SK-N-SH (cell line): ENCODE data around the gene ZNF486. TPM values are rescaled to one million over a fixed set of nuclear protein-coding genes. Genes with fewer than 3 reads are reported as not detected.
A peak's percentile ranks its signal among the peaks of the same experiment; 100 is the strongest.
"Not testable (repeated sequence)": the region's sequence is repeated elsewhere in the genome, so short reads cannot be mapped to it uniquely, and the experiment has no call there.

Experiments used
- CTCF ChIA-PET: fragments of 300-600, 350-600 bp; formaldehyde crosslinking; extraction: SDS; loops from one replicate; lab custom pipeline; 2021; lab: Yijun Ruan, JAX
- POLR2A ChIA-PET: fragments of 350-600 bp; sonication (Branson Sonifier 250); formaldehyde crosslinking; extraction: SDS; loops from one replicate; lab custom pipeline; 2020; ENCODE audit warnings: antibody characterized with exemption, inconsistent platforms; lab: Yijun Ruan, JAX
- DNase-seq: peaks from one replicate; pipeline ENCODE4 v3.0.0; 2012
- H2AFZ ChIP-seq: fragments of 200-600 bp; sonication (generic); 2 replicates; pipeline ENCODE4 v1.8.1; 2016; ENCODE audit warnings: antibody characterized with exemption, mild to moderate bottlenecking, low read depth
- H3F3A ChIP-seq: fragments of 200-600 bp; sonication (generic); replicated peaks from 2 replicates; pipeline ENCODE3; 2016; ENCODE audit warnings: antibody characterized with exemption, mild to moderate bottlenecking; ENCODE audit not compliant: insufficient read depth
- H3K27ac ChIP-seq, 2 experiments: fragments of 200-500 bp in 1 of 2; fragments of 200-600 bp in 1 of 2; sonication (Bioruptor generic) in 1 of 2; sonication (generic), shearing (Covaris generic) in 1 of 2; 2 replicates each; pipeline versions ENCODE4 v1.5.1 to v1.6.1; 2014 to 2016; ENCODE audit warnings: low read depth in 2 of 2, inconsistent platforms in 1 of 2, low read length in 1 of 2, mild to moderate bottlenecking in 1 of 2, mixed read lengths in 1 of 2
- H3K27me3 ChIP-seq: fragments of 200-600 bp; sonication (generic), shearing (Covaris generic); 2 replicates; pipeline ENCODE4 v1.6.1; 2016; ENCODE audit warnings: mixed run types; ENCODE audit not compliant: insufficient read depth
- H3K36me3 ChIP-seq, 2 experiments: fragments of 200-500 bp in 1 of 2; fragments of 200-600 bp in 1 of 2; sonication (Bioruptor generic) in 1 of 2; sonication (generic) in 1 of 2; replicated peaks in 1 of 2; 2 replicates each; pipeline versions ENCODE3 to v1.5.1; 2014 to 2016; ENCODE audit warnings: low read length in 1 of 2, mild to moderate bottlenecking in 1 of 2; ENCODE audit not compliant: insufficient read depth in 2 of 2, control insufficient read depth in 1 of 2
- H3K4me1 ChIP-seq, 2 experiments: fragments of 200-500 bp in 1 of 2; fragments of 200-600 bp in 1 of 2; sonication (Bioruptor generic) in 1 of 2; sonication (generic), shearing (Covaris generic) in 1 of 2; 2 replicates each; pipeline versions ENCODE4 v1.5.1 to v1.6.1; 2014 to 2016; ENCODE audit warnings: low read depth in 1 of 2, low read length in 1 of 2, mixed run types in 1 of 2; ENCODE audit not compliant: insufficient read depth in 2 of 2, control insufficient read depth in 1 of 2
- H3K4me2 ChIP-seq: fragments of 200-600 bp; sonication (generic), shearing (Covaris generic); 2 replicates; pipeline ENCODE4 v1.6.1; 2017; ENCODE audit warnings: mixed run types
- H3K4me3 ChIP-seq, 2 experiments: fragments of 200-500 bp in 1 of 2; fragments of 200-600 bp in 1 of 2; sonication (Bioruptor generic) in 1 of 2; sonication (generic), shearing (Covaris generic) in 1 of 2; 2 replicates each; pipeline versions ENCODE4 v1.5.1 to v1.8.1; 2014 to 2016; ENCODE audit warnings: low read depth in 2 of 2, inconsistent platforms in 1 of 2, low read length in 1 of 2, mild to moderate bottlenecking in 1 of 2, mixed read lengths in 1 of 2, moderate library complexity in 1 of 2
- H3K79me2 ChIP-seq: fragments of 200-600 bp; sonication (generic); 2 replicates; pipeline ENCODE4 v1.8.1; 2017; ENCODE audit warnings: mild to moderate bottlenecking; ENCODE audit not compliant: insufficient read depth
- H3K9ac ChIP-seq: fragments of 200-600 bp; sonication (generic); 2 replicates; pipeline ENCODE4 v1.6.1; 2017; ENCODE audit warnings: mixed run types
- H3K9me2 ChIP-seq: fragments of 200-600 bp; sonication (generic); 2 replicates; pipeline ENCODE4 v1.6.1; 2017; ENCODE audit warnings: mixed run types
- H3K9me3 ChIP-seq: fragments of 200-600 bp; sonication (generic); 2 replicates; pipeline ENCODE4 v1.6.1; 2017; ENCODE audit warnings: mixed run types, mild to moderate bottlenecking, moderate library complexity
- H4K20me1 ChIP-seq: fragments of 200-600 bp; sonication (generic); 2 replicates; pipeline ENCODE4 v1.6.1; 2017; ENCODE audit warnings: mild to moderate bottlenecking, mixed run types; ENCODE audit not compliant: insufficient read depth
- FOSL2 ChIP-seq: IDR thresholded peaks from 2 replicates; pipeline ENCODE4 v1.4.0; 2012; ENCODE audit warnings: low read depth, mild to moderate bottlenecking, moderate library complexity, borderline replicate concordance
- FOXJ3 ChIP-seq: sonication (generic); formaldehyde crosslinking; IDR thresholded peaks from 2 replicates; pipeline ENCODE4 v1.5.1; 2020; ENCODE audit warnings: mild to moderate bottlenecking, missing genetic modification reagents
- GATA2 ChIP-seq: sonication (generic); formaldehyde crosslinking; IDR thresholded peaks from 2 replicates; pipeline ENCODE4 v1.5.0; 2020; ENCODE audit warnings: mild to moderate bottlenecking, missing genetic modification reagents
- MEF2A ChIP-seq: IDR thresholded peaks from 2 replicates; pipeline ENCODE4 v1.4.0; 2012; ENCODE audit warnings: low read depth, borderline replicate concordance
- POLR2AphosphoS5 ChIP-seq: IDR thresholded peaks from 2 replicates; pipeline ENCODE4 v1.6.1; 2012; ENCODE audit warnings: low read depth, low read length
- RAD21 ChIP-seq: IDR thresholded peaks from 2 replicates; pipeline ENCODE4 v1.6.1; 2012; ENCODE audit warnings: mild to moderate bottlenecking, low read length
- RFX5 ChIP-seq: IDR thresholded peaks from 2 replicates; pipeline ENCODE4 v1.6.1; 2012; ENCODE audit warnings: mild to moderate bottlenecking, improper control_type of control experiment, low read length
- RXRA ChIP-seq: IDR thresholded peaks from 2 replicates; pipeline ENCODE4 v1.4.0; 2012; ENCODE audit warnings: low read depth, mild to moderate bottlenecking, borderline replicate concordance
- SIN3A ChIP-seq: IDR thresholded peaks from 2 replicates; pipeline ENCODE4 v1.6.1; 2012; ENCODE audit warnings: low read depth, mild to moderate bottlenecking, low read length, moderate library complexity, borderline replicate concordance
- SMC3 ChIP-seq: IDR thresholded peaks from 2 replicates; pipeline ENCODE4 v1.6.1; 2012; ENCODE audit warnings: low read depth, low read length, improper control_type of control experiment
- TAF1 ChIP-seq: IDR thresholded peaks from 2 replicates; pipeline ENCODE4 v1.6.1; 2012; ENCODE audit warnings: low read depth, mild to moderate bottlenecking, low read length, moderate library complexity, borderline replicate concordance
- TCF12 ChIP-seq: IDR thresholded peaks from 2 replicates; pipeline ENCODE4 v1.4.0; 2012
- USF1 ChIP-seq: IDR thresholded peaks from 2 replicates; pipeline ENCODE4 v1.4.0; 2012; ENCODE audit warnings: low read depth, borderline replicate concordance
- USF2 ChIP-seq: fragments of 150-350 bp; IDR thresholded peaks from 2 replicates; pipeline ENCODE4 v1.6.1; 2017; ENCODE audit warnings: antibody characterized with exemption, low read length, low read depth, borderline replicate concordance
- YY1 ChIP-seq: IDR thresholded peaks from 2 replicates; pipeline ENCODE4 v1.4.0; 2012; ENCODE audit warnings: low read depth, mild to moderate bottlenecking
- polyA plus RNA-seq, 3 experiments: library from polyadenylated mRNA; depleted of rRNA; stranded (reverse); fragments of >200 nt; gene quantifications; 2 replicates each; pipeline ENCODE4 v1.2.3, GENCODE V29; 2012

Gene ZNF486
- polyA plus RNA-seq, 1 of the 3 experiments (the other 2 are of a cell fraction), result 2.0 TPM

DNA sequence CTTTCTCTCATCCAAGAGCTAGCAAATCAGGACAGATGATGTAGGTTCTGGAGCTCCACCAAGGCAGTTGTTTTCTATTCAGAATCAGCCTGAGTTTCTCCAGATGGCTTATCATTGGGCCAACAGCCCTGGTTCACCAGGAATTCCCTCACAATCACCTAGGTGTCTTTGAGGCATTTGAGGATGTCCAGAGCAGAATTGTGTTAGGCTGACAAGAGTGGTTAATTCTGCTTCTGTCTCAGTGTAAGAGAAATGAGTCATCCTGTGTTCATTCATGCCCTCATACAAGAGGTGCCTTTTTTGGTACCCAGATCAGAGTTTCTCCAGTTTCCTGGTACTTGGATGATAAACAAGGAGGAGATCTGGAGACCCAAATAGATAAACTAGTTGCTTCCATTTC lies 12.9 kb downstream of the ZNF486 start:
- POLR2A ChIA-PET, result interaction anchor here (0.6 kb wide), 1 partner anchor 15 kb away, joined by 6 read pairs; no protein-coding TSS in a partner anchor
- DNase-seq, H2AFZ ChIP-seq, CTCF ChIA-PET, H4K20me1 ChIP-seq, H3K9ac ChIP-seq, H3K9me2 ChIP-seq, H3F3A ChIP-seq, H3K9me3 ChIP-seq, H3K27ac ChIP-seq, H3K27me3 ChIP-seq, H3K4me2 ChIP-seq, H3K4me1 ChIP-seq, H3K4me3 ChIP-seq: not testable (repeated sequence)
- Histone ChIP-seq H3K36me3 (peaks cover 2 to 17% of the 10 kb centered on the region in 2 experiments), H3K79me2 (peaks cover 34% of the 10 kb centered on the region; the same call in 1 of the 2 replicates)
- TF ChIP-seq FOSL2, result peak; percentile 17; the same call in 1 of the 2 replicates
- TF ChIP-seq TCF12, result peak; percentile 47; the same call in 1 of the 2 replicates

DNA sequence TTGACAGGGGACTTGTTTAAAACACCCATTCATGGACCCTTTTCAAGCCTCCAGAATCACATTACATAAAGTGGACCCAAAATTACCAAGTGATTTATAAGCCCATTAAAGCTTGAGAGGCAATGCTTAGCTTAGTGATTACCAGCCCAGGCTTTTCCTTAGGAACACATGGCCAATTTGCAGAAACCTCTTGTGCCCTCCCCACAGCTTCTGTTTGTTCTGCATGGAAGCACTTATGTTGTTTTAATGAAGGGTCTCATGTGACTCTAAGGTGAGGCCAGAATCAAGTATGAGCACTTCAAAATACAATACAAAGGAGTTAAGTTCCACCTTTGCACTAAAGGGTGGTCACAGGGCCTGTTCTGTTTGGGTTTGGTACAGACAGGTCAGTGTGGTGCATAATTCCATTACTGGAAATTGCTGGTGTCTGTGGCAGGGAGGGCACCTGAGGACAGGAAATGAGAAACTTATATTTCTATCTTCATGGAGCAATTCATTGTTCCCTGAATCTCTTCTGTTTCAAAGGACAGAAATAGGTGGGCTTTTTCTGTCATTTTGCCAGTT lies 15.3 kb downstream of the ZNF486 start:
- Histone ChIP-seq H3K4me2 (no peak overlapping the region), H3K27ac (peak overlapping the region in 1 of 2 experiments; percentile 41; a peak in 1 of 4 replicates), H3F3A (peaks cover 3% of the 10 kb centered on the region)
- TF ChIP-seq FOXJ3 (CRISPR knock-in tag), result no peak
- TF ChIP-seq SMC3, result no peak
- TF ChIP-seq USF2, result no peak
- no peak for TF ChIP-seq RAD21
- no peak for TF ChIP-seq POLR2AphosphoS5
- no peak for TF ChIP-seq GATA2 (CRISPR knock-in tag)
- no peak for TF ChIP-seq YY1
- TF ChIP-seq MEF2A, result no peak
- TF ChIP-seq TCF12, result no peak
- no peak for TF ChIP-seq USF1
- TF ChIP-seq RXRA, result no peak
- no peak for TF ChIP-seq SIN3A
- TF ChIP-seq RFX5, result no peak
- no peak for TF ChIP-seq TAF1
- TF ChIP-seq, all 33 proteins: peak for 0
- Histone ChIP-seq H3K4me3 (no peak overlapping the region), H4K20me1 (no peaks in the 10 kb centered on the region), H2AFZ (no peak overlapping the region), H3K27me3 (no peaks in the 10 kb centered on the region), H3K4me1 (peaks cover 0 to 6% of the 10 kb centered on the region in 2 experiments; a peak in 1 of 4 replicates), H3K36me3 (peaks cover 8 to 29% of the 10 kb centered on the region in 2 experiments), H3K9me2 (no peaks in the 10 kb centered on the region), H3K9ac (no peak overlapping the region), H3K79me2 (peaks cover 20% of the 10 kb centered on the region; the same call in 1 of the 2 replicates), H3K9me3 (no peaks in the 10 kb centered on the region)
- CTCF ChIA-PET, result no interaction called here
- POLR2A ChIA-PET, result no interaction called here
- DNase-seq, result no peak
